ENCODE results near the gene PRR4.

The PRR4 gene, protein sequence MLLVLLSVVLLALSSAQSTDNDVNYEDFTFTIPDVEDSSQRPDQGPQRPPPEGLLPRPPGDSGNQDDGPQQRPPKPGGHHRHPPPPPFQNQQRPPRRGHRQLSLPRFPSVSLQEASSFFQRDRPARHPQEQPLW

DNA sequence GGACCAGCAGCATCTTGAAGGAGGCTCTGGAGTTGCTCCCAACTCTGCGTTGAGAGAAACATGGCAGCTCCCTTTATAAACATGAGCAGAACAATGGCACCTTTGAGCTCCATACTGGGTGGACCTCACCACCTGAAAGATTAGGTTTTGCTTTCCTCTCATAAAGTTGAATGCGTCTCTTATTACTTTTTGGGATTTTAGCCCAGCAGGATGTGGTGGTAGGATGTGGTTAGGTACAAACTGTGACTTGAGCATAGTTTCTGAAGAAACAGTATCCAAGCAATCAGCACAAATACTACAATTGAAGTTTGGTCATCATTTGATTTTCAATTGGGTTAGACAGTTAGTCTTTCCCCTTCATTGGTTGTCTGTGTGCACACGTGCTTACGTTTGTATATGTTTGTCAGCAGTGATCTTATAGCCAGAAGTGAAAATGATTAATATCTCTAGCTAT lies at the start of gene PRR4:
PRR4 (minus strand) TSS at position 51 of the 454 bp plus-strand sequence; CDS start at position 13, 38 bp downstream.
- no peak for DNase-seq (ENCODE audit: low read depth, low spot score)

DNA sequence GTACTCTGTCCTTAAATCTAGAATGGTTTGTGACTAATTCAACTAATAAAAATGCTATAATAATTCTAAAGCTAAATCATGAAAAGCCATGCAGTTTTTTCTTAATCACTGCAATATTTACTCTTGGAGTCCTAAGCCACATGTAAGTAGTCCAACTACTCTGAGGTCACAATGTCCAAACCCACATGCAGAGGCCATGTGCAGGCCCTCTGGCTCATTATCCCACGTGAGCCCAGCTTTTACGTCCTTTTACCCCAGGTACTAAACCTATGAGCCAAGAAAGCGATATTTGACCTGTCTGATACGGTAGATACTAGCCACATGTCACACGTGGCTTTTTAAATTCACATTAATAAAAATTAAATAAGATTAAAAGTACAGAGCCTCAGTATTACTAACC lies 47.6 kb upstream of the PRR4 start:
- DNase-seq (ENCODE audit: low read depth, low spot score) = no peak

DNA sequence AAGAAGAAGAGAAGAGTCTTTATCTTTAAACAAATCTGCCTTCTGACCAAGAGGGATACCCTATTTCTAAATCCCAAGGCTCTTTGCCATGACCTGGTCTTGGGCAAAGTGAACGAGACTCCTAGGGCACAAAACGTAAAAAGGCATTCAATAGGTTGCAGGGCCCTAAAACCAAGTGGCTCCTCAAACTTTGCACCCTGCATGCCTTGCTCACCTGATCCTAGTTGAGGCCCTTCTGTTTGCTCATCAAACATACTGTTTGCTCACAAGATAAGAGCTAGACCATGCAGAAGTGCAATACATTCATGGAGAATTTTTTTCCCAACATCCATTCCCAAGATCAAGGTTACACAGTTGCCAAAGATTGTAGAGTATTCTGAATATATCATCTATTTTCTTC lies 42.7 kb upstream of the PRR4 start:
- no peak for DNase-seq (ENCODE audit: low read depth, low spot score)

DNA sequence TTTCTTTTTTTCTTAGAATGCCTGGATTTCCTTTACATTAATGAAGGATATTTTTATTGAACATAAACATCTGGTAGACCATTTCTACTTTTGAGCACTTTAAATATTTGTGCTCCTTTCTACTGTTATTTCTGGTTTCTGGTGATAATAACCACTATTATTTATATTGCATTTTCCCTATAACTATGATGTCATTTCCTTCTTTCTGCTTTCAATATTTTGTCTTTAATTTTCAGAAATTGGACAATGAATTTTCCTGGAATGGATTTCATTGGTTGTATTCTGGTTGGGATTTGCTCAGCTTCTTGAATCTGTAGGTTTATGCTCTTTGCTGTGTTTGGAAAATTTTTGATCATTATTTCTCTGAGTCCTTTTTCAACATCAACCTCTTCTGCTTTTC lies 40.0 kb upstream of the PRR4 start:
- no peak for DNase-seq (ENCODE audit: low read depth, low spot score)

DNA sequence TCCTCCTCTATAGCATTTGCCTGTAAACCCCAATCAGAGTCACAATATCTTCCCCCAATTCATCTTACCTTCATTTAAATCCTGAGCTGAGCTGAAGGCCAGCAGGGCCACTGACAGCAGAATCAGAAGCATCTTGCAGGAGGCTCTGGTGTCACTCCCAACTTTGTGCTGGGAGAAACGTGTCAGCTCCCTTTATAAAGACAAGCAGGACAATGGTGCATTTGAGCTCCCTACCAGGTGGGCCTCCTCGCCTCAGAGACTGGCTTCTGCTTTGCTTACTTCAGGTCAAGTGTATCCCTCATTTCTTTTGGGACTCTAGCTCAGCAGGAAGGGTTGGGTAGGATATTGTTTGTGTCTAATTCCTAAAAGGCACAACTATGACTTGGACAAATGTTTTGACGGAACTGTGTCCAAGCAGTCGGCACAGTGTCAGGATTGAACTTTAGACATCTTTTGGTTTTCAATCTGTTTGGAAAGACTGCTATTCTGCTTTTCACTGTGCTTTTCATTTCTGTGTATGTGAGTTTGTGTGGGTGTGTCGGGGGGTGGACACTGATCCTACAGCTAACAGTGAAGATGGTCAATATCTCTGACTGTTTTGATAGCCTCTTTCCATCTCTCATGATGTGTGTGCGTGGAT lies 34.9 kb upstream of the PRR4 start, which contains the start of gene PRH1:
PRH1 (minus strand) TSS at position 170 of the 640 bp plus-strand sequence; CDS start at position 132, 38 bp downstream.
- no peak for DNase-seq (ENCODE audit: low read depth, low spot score)

DNA sequence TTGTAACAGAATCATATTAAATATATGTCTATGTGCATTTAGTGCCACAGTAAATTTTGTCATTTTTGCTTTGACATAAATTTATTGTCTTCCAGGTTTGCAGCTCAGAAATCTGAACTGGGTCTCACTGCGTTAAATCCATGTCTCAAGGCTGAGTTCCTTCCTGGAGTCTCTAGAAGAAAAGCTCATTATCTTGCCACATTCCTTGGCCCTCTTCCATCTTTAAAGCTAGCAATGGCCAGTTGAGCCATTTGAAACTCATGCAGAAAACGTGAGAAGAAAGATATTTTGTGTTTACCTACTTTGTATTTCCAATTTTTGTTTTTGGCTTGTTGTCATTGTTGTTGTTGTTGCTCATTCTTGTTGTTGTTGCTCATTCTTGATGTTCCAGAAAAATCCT lies 24.1 kb upstream of the PRR4 start:
- DNase-seq (ENCODE audit: low read depth, low spot score) = no peak

DNA sequence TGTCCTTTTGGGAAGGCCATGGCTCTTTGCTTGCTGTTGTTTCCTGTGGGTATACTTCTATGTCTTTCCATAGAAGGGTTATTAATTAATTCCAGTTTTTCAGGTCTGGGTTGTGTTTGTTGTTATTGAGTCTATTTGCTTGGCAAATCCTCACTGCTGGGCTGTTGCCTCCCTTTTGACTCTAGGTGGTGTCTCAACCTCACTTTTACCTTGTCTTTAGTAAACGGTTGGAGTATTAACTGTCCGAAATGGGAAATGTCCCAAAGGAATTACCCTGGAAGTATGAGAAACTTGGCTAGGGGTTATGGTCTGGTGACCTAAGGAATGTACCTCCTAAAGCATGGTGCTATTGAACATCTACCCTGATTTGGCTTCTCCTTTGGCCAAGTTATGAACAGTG lies 18.1 kb upstream of the PRR4 start:
- DNase-seq (ENCODE audit: low read depth, low spot score) = no peak

DNA sequence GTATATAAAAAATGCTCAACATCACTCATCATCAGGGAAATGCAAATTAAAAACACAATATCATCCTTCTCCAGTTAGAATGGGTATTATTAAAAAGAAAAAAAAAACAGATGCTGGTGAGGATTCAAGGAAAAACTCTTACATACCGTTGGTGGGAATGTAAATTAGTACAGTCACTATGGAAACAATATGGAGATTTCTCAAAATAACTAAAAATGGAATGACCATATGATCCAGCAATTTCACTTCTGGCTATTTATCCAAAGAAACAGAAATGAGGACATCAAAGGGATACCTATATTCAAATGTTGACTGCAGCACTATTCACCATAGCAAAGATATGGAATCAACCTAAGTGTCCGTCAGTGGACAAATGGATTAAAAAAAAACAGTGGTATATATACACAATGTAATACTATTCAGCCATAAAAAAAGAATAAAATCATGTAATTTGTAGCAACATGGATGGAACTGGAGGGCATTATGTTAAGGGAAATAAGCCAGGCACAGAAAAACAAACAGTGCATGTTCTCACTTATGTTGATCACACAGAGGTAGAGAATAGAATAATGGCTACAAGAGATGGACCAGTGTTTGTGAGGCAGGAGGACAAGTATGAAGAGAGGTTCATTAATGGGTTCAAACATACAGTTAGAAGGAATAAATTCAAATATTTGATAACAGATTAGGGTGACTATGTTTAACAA lies 14.4 kb upstream of the PRR4 start:
- no peak for DNase-seq (ENCODE audit: low read depth, low spot score)

DNA sequence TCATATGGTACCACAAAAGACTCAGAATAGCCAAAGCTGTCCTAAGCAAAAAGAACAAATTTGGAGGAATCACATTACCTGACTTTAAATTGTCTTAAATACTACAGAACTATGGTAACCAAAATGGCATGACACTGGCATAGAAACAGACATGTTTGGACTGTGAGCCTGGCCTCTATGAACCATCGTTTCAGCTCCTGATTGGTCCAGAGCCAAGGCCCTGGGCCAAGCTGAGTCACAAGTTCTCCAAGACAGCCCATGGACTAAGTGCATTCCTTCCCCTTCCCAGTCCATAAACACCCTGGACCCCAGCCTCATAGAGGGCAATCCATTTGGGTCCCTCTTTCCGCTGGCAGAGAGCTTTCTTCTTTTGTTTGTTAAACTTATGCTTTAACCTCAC lies 12.1 kb upstream of the PRR4 start:
- DNase-seq (ENCODE audit: low read depth, low spot score) = no peak

DNA sequence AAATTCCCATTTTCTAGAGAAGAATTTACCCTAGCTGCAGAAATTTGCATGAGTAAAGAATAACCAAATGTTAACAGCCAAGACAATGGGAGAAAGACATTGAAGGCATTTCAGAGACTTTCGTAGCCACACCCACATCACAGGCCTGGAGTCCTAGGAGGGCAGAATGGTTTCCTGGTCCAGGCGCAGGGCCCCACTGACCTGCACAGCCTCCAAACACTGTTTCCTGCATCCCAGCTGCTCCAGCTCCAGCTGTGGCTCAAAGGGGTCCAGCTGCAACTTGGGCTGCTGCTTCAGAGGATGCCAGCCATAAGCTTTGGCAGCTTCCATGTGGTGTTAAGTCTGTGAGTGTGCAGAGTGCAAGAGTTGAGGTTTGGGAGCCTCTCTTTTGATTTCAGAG lies 6.5 kb upstream of the PRR4 start:
- no peak for DNase-seq (ENCODE audit: low read depth, low spot score)

DNA sequence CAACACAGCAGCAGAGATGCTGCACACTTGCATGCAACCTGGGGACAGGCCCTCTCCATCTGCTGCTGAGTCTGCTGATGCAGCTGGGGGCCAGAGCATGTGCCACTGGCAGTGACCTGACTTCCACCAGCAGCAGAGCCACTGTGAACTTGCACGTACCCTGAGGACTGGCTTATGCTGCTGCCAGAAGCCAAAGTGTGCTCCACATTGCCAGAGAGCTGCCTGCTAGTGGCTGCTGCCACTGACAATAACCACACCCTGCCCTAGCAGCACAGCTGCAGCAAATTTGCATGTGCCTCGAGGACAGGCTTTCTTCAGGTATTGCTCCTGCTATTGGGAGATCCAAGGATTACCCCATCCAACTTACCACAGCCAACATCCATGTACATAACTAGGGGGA lies 4.5 kb upstream of the PRR4 start:
- DNase-seq (ENCODE audit: low read depth, low spot score) = no peak

DNA sequence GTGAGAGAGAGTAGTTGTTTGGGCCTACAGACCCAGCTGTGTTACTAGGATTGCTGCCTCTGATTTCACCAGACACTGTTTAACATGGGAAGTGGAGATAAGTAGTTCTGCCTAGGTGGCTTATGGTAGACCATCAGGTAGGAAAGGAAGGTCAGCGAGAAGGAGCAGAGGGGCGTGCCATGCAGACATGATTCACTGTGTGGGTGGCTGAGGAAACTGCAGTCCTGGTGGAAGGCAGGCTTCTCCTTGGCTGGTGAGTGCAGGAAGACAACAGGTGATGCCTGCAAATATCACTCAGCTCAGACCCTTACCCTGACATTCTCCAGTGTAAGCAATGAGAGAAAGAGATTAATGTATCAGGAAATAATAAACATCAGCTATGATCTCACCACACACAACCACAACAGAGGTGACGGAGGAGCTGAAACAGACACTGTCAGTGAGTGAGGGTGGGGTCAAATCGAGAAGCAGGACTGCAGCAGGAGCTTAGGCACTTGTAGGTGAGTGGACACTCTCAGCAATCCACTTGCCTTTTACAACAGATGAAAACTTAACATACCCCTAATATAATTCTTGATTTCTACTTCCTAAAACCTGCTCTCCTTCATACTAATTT lies 2.1 kb upstream of the PRR4 start:
- DNase-seq (ENCODE audit: low read depth, low spot score) = no peak

DNA sequence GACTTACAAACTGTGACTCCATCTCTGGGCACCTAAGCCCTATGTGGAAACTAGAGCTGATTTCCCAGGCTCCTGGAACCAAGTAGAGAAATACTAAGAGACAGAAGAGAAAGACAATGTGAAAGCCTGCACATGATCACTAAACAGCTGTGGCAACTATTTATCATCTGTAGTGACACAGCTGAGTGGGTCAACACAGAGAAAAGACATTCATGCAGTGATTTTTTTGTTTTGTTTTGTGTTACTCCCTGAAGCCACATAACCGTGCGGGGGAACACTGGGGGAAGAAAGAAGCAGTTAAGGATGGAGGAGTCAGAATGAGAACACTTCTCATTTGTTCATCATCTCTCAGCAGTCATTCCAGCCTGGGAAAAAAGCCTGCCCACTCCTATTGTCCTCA lies 1.5 kb downstream of the PRR4 start:
- no peak for DNase-seq (ENCODE audit: low read depth, low spot score)

DNA sequence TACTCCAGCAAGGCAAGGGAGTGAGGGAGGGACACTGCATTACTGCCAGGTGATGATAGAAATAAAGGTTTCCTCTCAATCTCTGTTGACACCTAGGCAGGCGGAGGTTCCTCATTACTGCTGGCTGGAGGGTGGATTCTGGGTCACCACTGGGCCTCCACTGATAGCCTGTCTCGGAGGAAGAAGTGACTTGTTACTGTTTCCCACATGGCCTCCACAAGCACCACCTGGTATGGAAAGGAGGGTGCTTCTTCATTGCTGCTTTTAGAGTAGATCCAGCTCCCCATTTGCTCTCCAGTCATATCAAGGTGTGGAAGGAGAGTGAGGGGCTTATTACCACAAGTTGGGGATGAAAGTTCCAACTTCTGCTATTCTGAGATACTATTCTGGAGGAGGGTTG lies 6.4 kb downstream of the PRR4 start:
- DNase-seq (ENCODE audit: low read depth, low spot score) = no peak

DNA sequence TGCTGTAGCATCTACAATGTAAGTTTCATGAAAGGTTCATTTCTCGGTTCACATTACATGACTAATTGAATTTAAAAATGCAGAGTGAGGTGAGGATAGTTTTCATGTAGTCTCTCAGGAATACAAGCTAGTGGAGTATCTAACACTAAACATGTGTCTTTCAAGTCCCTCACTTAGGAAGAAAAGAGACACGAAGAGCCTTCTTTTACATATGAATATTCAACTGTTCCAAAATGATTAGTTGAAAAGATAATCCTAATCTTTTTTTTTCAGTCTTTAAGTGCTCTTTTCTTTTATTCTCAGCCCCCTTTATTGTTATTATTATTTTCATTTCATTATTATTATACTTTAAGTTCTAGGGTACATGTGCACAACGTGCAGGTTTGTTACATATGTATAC lies 10.8 kb downstream of the PRR4 start:
- no peak for DNase-seq (ENCODE audit: low read depth, low spot score)

DNA sequence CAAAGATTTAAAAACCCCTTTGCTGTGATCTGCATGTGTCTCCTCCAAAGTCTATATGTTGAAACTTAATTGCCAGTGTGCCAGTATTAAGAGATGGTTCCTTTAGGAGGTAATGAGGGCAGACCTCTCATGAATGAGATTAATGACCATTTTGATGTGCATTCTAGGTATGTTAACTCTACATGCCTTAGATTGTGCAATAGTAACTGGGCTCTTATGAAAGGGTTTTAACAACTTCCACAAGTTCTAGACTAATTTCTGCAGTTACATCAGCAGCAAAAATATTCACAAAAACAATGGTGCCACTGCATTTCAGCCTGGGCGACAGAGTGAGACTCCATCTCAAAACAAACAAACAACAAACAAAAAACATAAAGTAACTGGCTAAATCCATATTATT lies 19.3 kb downstream of the PRR4 start:
- DNase-seq (ENCODE audit: low read depth, low spot score) = no peak

DNA sequence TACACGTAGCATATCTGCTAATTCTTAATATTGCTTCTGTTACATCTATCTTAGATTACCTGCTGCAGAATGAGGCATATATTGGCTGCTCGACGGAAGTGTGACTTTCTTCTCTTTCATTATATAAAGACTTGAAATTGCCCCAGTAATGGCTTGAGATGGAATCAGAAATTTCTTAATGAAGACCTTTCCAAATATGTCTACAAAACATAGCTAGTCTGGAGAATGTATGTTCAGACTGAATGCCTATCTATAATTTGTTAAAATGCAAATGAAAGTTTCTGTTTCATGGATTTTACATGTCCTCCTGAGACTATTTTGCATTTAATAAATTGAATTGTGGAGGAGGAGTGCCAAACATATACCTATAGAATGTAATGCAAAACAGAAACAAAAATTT lies 23.0 kb downstream of the PRR4 start, which contains the start of gene TAS2R10:
TAS2R10 (minus strand) TSS at position 101 of the 400 bp plus-strand sequence; CDS start at position 12, 89 bp downstream.
- DNase-seq (ENCODE audit: low read depth, low spot score) = no peak

DNA sequence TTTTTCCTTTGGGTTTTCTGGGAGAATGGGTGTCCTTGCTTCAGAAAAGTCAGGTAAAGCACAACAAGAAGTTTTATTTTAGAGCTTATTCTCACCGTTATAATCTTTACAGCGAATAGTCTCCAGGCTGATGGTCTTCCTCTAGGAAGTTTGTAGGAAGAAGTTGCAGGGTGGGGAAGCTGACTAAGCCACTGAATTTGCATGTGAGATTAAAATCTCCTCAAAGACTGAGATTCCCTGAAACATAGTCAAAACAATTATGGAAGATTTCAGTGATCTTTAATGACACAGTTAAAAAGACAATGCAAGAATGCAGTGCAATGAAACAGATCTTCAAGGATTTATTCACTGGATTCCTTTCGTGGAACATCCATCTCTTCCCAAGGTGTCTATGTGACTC lies 24.3 kb downstream of the PRR4 start:
- DNase-seq (ENCODE audit: low read depth, low spot score) = no peak

DNA sequence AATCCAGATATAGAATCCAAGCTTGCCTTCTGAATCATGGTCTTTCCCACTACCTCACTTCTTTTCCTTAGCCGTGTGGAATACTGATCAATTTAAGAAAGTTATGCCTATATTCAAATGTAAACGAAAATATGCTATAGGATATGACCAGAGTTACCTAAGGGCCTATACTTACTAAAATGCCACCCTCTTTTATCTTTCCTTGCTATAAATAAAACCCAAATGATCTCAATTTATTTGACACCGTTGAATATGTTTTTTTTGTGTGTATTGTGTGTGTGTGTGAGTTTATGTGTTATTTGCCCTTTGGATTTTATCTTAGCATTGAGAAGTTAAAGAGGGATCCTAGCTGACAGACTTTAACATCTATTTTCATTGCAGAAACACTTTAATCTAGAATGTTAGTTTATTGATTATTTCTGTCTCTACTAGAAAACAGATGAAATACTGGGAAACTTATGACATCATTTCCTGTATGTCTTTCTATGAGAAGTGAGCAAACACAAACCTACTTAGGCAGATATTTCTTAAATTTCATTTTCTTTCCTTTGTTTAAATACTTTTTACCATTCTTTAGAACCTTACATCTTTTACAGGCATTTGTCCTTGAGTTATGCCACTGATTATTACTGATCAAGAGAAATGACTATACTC lies 37.3 kb downstream of the PRR4 start:
- DNase-seq (ENCODE audit: low read depth, low spot score) = no peak

DNA sequence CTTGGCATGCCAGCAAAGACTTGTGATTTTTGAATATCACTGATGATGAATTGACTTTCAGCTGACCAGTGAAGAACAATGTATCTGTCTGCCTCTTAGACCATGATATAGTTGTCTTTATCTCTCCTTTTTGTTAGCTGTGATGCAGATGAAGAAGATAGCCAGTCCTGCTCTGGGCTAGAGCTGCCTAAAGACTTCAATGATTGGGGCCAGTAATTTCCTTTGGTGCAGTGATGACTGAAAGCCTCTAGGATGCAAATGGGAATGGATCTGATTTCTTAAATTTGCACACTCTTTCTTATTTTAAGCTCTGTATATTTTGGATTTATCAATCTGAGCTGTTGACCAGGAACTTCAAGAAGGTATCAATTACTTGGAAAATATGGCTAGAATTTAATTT lies 39.2 kb downstream of the PRR4 start, which contains the start of gene TAS2R9:
TAS2R9 (minus strand) TSS at position 101 of the 400 bp plus-strand sequence; CDS start at position 8, 93 bp downstream.
- no peak for DNase-seq (ENCODE audit: low read depth, low spot score)

DNA sequence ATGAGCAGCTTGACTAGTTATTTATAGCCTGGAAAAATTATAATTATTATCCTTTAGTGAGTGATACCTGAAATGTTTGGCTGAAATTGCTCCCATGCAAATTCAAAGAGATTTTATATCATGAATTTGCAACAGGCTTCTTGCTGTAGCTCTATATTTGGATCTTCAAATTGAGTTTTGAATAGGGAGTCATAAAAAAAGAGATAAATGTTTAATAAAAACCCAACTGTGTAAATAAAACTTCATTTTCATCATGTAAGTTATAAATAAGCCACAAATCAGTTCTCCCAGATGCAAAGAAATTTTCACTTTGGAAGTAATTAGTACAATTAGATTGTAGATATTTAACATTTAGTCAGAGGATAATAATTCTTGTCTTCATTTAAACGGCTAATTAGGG lies 42.1 kb downstream of the PRR4 start, which contains the start of gene TAS2R8:
TAS2R8 (minus strand) TSS at position 101 of the 400 bp plus-strand sequence. CDS start 306 bp downstream, outside the sequence.
- no peak for DNase-seq (ENCODE audit: low read depth, low spot score)

DNA sequence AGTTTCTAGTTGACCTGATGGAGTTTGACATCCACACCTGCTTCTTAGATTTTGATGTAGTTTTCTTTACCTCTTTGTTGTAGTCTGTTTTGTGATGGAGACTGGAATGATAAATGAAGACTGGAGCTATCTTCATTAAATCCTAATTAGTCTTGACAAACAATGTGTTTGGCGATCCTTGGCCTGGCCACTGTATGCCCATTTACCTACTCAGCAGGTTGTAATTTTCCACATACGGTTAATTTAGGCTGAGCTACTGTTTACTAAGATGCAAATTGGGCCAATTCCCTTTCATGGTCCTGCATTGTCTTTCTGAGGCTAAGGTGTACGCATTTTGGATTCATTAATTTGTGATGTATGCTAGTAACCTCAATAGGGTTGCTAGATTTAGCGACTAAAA lies 46.7 kb downstream of the PRR4 start, which contains the start of gene TAS2R7:
TAS2R7 (minus strand) TSS at position 41 of the 400 bp plus-strand sequence. CDS start 57 bp downstream, outside the sequence.
- no peak for DNase-seq (ENCODE audit: low read depth, low spot score)
